PC-9 (cell line): ENCODE measurements around the gene KDM4C.

ENCODE experiments used
- EZH2 ChIP-seq: fragments of 200-600 bp; sonication (generic); IDR thresholded peaks from 2 replicates; pipeline ENCODE4 v1.8.0; 2017; ENCODE audit warnings: antibody characterized with exemption, low read depth
- TF ChIP-seq, protein P1 (sequence below): fragments of 200-600 bp; sonication (generic); conservative IDR thresholded peaks from 2 replicates; pipeline ENCODE4 v1.6.1; 2017; ENCODE audit warnings: mixed run types, antibody characterized with exemption, mild to moderate bottlenecking, moderate library complexity

DNA sequence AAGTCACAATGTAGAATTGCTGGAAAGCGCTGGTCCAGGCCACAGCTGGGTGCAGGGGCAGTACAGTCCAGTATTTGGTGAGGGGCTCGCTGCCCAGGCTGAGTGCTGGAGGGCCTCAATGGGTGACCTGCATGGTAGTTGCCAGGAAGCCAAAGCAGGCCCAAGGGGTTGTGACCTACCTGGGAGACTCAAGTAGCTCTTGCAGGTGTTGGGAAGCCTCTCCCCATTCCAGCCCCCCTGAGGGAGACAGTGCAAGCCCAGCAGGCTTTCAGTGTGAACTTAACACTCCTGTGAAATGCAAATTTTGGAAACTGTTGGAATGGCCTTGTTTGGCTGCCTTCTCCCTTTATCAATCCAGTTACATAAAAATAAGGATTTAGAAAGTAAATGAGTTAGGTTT is 13.9 kb downstream of the KDM4C start:
- TF ChIP-seq, protein P1, sequence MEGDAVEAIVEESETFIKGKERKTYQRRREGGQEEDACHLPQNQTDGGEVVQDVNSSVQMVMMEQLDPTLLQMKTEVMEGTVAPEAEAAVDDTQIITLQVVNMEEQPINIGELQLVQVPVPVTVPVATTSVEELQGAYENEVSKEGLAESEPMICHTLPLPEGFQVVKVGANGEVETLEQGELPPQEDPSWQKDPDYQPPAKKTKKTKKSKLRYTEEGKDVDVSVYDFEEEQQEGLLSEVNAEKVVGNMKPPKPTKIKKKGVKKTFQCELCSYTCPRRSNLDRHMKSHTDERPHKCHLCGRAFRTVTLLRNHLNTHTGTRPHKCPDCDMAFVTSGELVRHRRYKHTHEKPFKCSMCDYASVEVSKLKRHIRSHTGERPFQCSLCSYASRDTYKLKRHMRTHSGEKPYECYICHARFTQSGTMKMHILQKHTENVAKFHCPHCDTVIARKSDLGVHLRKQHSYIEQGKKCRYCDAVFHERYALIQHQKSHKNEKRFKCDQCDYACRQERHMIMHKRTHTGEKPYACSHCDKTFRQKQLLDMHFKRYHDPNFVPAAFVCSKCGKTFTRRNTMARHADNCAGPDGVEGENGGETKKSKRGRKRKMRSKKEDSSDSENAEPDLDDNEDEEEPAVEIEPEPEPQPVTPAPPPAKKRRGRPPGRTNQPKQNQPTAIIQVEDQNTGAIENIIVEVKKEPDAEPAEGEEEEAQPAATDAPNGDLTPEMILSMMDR = no peak
- TF ChIP-seq EZH2 = no peak
